Measurements from ENCODE around the gene DCAKD.
"Not testable (repeated sequence)": the region's sequence is repeated elsewhere in the genome, so short reads cannot be mapped to it uniquely, and the experiment has no call there.

The DCAKD gene

GRCh38 chr17:45063198-45063597, 11.8 kb upstream of the DCAKD start:
- no peak for DNase-seq (ENCODE audit: low read depth in 2 of 2)

GRCh38 chr17:45061606-45062205, 10.3 kb upstream of the DCAKD start:
- no peak for DNase-seq (ENCODE audit: low read depth in 2 of 2)

- DNase-seq (ENCODE audit: low read depth in 2 of 2): peak; percentile 85 to 86
These were observed 9.6 kb upstream of the DCAKD start, which contains the start of gene NMT1 for GRCh38 chr17:45060797-45061605. Gene NMT1 (plus strand): TSS chr17:45061317. CDS start chr17:45061330, 13 bp downstream.

DNA sequence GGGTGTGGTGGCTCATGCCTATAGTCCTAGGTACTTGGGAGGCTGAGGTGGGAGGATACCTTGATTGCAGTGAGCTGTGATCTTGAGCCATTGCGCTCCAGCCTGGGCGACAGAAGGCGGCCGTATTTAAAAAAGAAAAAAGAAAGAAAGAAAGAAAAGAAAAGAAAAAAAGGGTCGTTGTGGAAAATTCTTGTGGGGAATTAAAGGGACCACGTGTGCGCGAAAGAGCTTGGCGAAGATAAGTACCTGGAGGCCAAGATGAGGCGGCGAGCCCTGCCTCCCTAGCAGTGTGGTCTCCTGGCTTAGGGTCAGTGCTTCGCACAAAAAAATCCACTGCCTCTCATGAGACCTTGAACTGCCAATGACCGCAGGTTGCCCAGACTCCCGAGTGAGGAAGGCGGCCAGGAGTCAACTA, 9.0 kb upstream of the DCAKD start:
- DNase-seq (ENCODE audit: low read depth in 2 of 2): no peak

GRCh38 chr17:45052052-45052772, 780 bp upstream of the DCAKD start:
- no peak for DNase-seq (ENCODE audit: low read depth in 2 of 2)

DNA sequence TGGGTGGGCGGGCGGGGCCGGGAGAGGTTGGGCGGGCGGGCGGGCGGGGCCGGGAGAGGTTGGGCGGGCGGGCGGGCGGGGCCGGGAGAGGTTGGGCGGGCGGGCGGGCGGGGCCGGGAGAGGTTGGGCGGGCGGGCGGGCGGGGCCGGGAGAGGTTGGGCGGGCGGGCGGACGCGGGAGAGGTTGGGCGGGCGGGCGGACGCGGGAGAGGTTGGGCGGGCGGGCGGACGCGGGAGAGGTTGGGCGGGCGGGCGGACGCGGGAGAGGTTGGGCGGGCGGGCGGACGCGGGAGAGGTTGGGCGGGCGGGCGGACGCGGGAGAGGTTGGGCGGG, 254 bp upstream of the DCAKD start:
- not testable (repeated sequence) for DNase-seq (ENCODE audit: low read depth in 2 of 2)

DNA sequence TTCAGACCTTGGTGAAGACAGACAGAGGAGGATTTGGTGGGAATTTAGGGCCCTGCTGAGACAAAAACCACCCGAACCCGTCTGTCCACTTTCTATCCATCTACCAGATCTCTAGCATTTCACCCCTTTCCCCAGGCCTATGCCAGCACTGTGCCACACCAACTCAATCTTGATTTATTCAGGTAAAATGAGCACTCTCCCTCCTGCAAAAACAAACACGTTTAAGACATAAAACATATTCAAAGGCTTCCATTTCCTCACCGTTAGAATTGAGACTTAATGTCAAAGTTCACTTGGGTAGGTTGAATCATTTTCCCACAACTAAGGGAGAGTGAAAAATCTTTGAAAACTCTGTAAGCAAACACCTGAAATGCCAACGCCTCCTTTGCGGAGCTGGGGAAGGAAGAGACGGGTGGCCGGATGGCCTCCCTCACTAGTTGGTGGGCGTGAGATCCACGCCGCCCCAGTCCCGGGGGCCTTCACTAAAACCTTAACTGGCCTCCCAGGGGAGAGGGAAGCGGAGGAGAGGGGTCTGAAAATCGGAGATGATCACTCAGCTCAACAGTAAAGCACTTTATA, 862 bp downstream of the DCAKD start:
- no peak for DNase-seq (ENCODE audit: low read depth in 2 of 2)

- no peak for DNase-seq (ENCODE audit: low read depth in 2 of 2)
These were observed 2.5 kb downstream of the DCAKD start for GRCh38 chr17:45048795-45049563.

DNA sequence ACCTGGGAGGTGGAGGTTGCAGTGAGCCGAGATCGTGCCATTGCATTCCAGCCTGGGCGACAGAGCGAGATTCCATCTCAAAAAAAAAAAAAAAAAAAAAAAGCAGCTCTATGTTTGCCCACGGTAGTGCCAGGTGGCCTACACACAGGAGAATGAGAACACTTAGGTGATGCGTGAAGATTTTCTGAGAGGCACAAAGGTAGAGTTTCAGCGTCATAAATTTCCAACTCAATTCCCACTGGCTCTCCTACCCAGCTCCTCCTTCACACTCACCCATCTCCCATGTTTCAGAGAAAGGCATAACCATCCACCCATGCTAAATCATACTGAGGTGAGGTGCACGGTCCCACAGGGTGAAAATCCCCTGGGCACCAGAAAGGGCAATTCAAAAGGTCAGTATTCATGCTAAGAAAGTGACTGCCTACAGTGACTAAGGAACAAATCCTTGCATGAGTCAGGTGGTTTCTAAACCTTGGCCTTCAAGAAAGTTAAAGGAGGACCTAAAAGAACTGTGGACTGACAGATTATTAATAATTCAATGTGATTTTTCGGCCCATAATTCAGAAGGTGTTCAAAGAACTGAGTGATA, 4.8 kb downstream of the DCAKD start:
- DNase-seq (ENCODE audit: low read depth in 2 of 2): no peak

- DNase-seq (ENCODE audit: low read depth in 2 of 2): no peak
These were observed 7.5 kb downstream of the DCAKD start for GRCh38 chr17:45043813-45044540.

DNA sequence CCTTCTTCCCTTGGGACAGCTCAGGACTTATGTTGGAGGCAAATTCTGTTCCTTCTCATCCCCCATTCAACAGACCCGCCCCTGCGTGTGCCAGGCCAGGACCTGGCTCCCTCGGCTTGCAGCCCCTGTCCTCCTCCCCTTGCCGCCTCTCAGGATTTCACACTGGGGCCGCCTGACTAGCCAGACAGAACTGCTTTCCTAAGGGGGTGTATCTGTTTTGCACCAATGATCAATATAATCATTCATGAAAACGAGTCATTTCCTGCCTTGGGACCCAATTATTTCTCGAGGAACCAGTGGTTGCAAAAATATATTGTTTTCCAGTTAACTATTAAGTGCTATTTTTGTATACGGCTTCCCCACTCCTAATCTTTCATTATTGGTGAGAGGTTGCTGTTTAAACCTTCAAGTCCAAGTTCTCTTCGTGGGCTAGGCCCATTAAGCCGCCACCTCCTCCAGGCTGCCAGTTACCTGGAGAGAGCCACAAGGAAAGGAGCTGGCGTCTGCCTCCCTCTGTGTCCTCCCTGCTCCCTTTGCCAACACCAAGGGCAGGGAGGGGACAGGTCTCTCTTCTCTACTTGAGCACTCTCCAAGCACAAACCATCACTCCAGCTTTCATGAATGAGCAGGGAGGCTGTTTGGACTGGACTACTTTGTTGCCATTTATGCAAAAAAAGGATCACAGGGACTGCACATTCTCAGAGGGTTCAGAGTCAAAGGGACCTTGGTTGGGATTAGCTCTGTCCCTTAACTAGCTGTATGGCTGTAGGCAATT, 8.9 kb downstream of the DCAKD start:
- no peak for DNase-seq (ENCODE audit: low read depth in 2 of 2)

GRCh38 chr17:45040459-45040858, 11.0 kb downstream of the DCAKD start:
- DNase-seq (ENCODE audit: low read depth in 2 of 2): no peak

- no peak for DNase-seq (ENCODE audit: low read depth in 2 of 2)
These were observed 12.5 kb downstream of the DCAKD start for GRCh38 chr17:45038728-45039634.

DNA sequence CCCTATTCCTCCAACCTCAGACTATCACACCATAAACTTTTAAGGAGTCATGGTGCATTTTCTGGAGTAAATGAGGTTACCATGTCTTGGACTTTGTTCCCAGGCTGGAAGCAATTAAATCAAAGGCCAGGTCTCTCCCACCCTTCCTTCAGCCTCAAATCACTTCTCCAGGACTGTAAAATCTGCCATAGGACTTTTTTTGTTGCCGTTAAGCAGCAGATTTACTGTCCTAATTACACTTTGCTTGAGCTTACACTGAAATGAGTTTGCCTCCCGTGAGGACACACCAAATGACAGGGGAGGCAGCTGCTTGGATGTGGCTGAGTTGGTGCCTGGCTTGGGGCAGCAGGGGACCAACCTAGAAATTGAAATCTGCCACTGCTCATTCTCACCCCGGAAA, 14.7 kb downstream of the DCAKD start:
- no peak for DNase-seq (ENCODE audit: low read depth in 2 of 2)

DNA sequence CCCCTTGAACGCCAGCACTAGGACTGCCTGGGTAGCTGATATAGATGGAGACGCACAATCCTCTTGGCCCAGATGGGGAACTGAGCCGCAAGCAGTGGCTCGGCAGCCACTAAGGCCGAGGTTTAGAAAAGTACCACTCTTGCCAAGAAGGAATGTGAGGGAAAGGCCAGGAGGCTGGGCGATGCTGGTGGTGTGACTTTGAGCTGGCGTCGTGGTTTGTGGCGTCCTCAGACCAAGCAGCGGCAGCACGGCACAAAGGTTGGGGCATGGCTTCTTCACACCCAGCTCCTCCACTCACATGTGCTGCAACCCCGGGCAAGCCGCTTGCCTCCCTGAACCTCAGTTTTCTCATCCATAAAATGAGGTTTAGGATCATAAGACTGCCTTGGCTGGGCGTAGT, 15.6 kb downstream of the DCAKD start:
- DNase-seq (ENCODE audit: low read depth in 2 of 2): no peak

DNA sequence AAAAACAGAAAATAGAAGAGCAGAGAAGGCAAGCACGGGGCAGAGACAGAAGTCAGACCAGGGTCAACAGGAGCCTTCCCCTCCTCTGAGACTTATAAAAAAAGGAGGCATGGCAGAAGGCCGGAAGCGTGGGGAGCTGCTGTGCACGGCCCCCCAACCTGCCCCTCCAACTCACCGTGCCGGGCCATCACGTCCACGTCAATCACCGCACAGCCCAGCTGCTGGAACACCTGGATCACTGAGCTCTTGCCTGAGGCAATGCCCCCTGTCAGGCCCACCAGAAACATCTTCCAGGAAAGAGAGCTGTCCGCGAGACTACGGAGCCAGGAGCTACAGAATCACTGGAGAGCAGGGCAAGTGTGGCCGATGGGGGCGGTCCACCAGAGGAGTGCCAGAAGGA, 16.8 kb downstream of the DCAKD start:
- no peak for DNase-seq (ENCODE audit: low read depth in 2 of 2)

GRCh38 chr17:45032174-45032541, 19.3 kb downstream of the DCAKD start:
- DNase-seq (ENCODE audit: low read depth in 2 of 2): no peak

DNA sequence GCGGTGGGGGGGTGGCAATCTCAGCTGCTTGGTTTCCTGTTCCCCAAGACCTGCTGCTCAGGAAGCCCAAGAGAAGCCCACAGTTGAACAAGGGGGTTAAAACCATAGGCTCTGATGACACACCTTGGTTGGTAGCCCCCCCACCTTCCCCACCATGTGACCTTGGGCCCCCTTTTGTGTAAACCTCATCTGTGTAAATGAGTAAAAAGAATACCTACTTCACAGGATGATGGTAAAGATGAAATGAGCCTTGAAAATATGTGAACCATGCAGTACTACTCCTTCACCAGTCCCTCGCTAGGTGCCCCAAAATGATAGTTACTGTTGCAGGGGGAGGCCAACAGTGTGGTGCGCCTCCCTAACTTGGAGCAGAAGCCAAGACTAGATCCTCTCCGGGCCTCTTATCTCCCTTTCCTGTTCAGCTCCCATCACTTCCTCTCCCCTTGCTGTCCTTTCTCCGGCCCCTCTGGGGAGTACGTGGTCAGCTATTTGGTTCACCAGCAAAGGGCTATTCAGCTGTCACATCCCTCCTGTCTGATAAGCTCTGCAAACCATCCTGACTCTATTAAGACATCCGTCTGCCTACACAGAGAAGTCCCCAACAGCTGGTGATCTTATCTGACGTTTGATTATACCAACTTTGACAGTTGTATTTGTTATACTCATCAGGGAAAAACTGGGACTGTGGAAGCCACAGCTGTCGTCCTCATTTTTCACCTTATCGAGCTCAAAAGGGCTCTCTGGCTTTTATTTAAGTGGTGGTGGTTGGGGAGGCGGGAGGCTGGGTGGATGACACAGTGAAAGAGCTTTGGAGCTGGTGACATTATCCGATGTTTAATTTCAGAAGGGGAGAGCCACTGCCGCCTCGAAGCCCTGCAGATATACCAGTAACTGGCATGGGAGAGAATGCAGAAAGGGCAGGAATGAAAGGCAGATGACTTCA, 19.9 kb downstream of the DCAKD start:
- no peak for DNase-seq (ENCODE audit: low read depth in 2 of 2)
